HepG2 (cell line): ENCODE measurements around the gene TRIM72. TPM values are rescaled to one million over a fixed set of nuclear protein-coding genes. Genes with fewer than 3 reads are reported as not detected.

Experiments used
- BCL6 ChIP-seq: IDR thresholded peaks from 2 replicates; pipeline ENCODE4 v1.6.1; 2016; ENCODE audit warnings: missing genetic modification reagents, missing compliant biosample characterization
- GABPB1 ChIP-seq: IDR thresholded peaks from 2 replicates; pipeline ENCODE4 v1.6.1; 2016; ENCODE audit warnings: mild to moderate bottlenecking, missing genetic modification reagents, moderate library complexity, missing compliant biosample characterization
- HNRNPH1 ChIP-seq: fragments of 200-400 bp; formaldehyde crosslinking; optimal IDR thresholded peaks from 2 replicates; pipeline ENCODE3; 2017; ENCODE audit warnings: mild to moderate bottlenecking, low read depth, low read length
- NFE2 ChIP-seq: sonication (generic); formaldehyde crosslinking; IDR thresholded peaks from 2 replicates; pipeline ENCODE4 v1.4.0; 2020; ENCODE audit warnings: missing genetic modification reagents
- NFYC ChIP-seq: IDR thresholded peaks from 2 replicates; pipeline ENCODE4 v1.6.1; 2016; ENCODE audit warnings: missing genetic modification reagents, missing compliant biosample characterization
- ONECUT2 ChIP-seq: sonication (generic); formaldehyde crosslinking; IDR thresholded peaks from 2 replicates; pipeline ENCODE4 v1.4.0; 2020; ENCODE audit warnings: missing genetic modification reagents
- POLR2AphosphoS5 ChIP-seq: IDR thresholded peaks from 2 replicates; pipeline ENCODE4 v1.6.1; 2012; ENCODE audit warnings: low read depth, low read length
- RARG ChIP-seq: sonication (generic); formaldehyde crosslinking; IDR thresholded peaks from 2 replicates; pipeline ENCODE4 v1.4.0; 2020; ENCODE audit warnings: low read depth, mild to moderate bottlenecking, missing genetic modification reagents
- REXO4 ChIP-seq: sonication (generic); formaldehyde crosslinking; IDR thresholded peaks from 2 replicates; pipeline ENCODE4 v1.8.0; 2022; ENCODE audit warnings: missing genetic modification reagents, mild to moderate bottlenecking, borderline replicate concordance
- TEAD2 ChIP-seq: sonication (generic); formaldehyde crosslinking; IDR thresholded peaks from 2 replicates; pipeline ENCODE4 v1.9.0; 2021; ENCODE audit warnings: missing genetic modification reagents
- ZBTB7A ChIP-seq: sonication (generic); formaldehyde crosslinking; IDR thresholded peaks from 2 replicates; pipeline ENCODE4 v1.8.0; 2022; ENCODE audit warnings: mild to moderate bottlenecking, missing genetic modification reagents
- ZNF160 ChIP-seq: sonication (generic); formaldehyde crosslinking; IDR thresholded peaks from 2 replicates; pipeline ENCODE4 v1.8.0; 2022; ENCODE audit warnings: mild to moderate bottlenecking, inconsistent platforms, missing genetic modification reagents
- ZNF230 ChIP-seq: sonication (generic); formaldehyde crosslinking; IDR thresholded peaks from 2 replicates; pipeline ENCODE4 v1.4.0; 2020; ENCODE audit warnings: mild to moderate bottlenecking, missing genetic modification reagents
- ZNF569 ChIP-seq: sonication (generic); formaldehyde crosslinking; IDR thresholded peaks from 2 replicates; pipeline ENCODE4 v1.5.0; 2020; ENCODE audit warnings: mild to moderate bottlenecking, missing genetic modification reagents, moderate library complexity, borderline replicate concordance
- ZNF670 ChIP-seq: sonication (generic); formaldehyde crosslinking; IDR thresholded peaks from 2 replicates; pipeline ENCODE4 v1.8.0; 2022; ENCODE audit warnings: mild to moderate bottlenecking, missing genetic modification reagents, borderline replicate concordance
- ZNF672 ChIP-seq: sonication (generic); formaldehyde crosslinking; IDR thresholded peaks from 2 replicates; pipeline ENCODE4 v1.8.1; 2022; ENCODE audit warnings: missing genetic modification reagents
- polyA plus RNA-seq, 8 experiments: library from polyadenylated mRNA; depleted of rRNA in 3 of 8; stranded (reverse) in 7 of 8; unstranded in 1 of 8; fragments of >200 nt; fragmentation: Illumina TruSeq in 4 of 8; extraction: Trizol in 4 of 8; gene quantifications; 2 replicates each; pipeline versions ENCODE4 v1.2.1 to v1.2.3, GENCODE V29; 2011 to 2016; ENCODE audit warnings: low read depth in 4 of 8, missing spikeins in 1 of 8, mixed read lengths in 1 of 8; ENCODE audit not compliant: insufficient read depth in 1 of 8
- total RNA-seq, 5 experiments: library from RNA; depleted of rRNA; stranded (reverse); fragments of >200 nt; fragmentation: Illumina TruSeq; extraction: Trizol; gene quantifications; 2 replicates each; pipeline ENCODE4 v1.2.3, GENCODE V29; 2016; ENCODE audit warnings: low read depth in 1 of 5
- TF ChIP-seq, protein P1 (sequence below): sonication (generic); formaldehyde crosslinking; IDR thresholded peaks from 2 replicates; pipeline ENCODE4 v1.5.0; 2020; ENCODE audit warnings: missing genetic modification reagents
- TF ChIP-seq, protein P2 (sequence below): sonication (generic); formaldehyde crosslinking; IDR thresholded peaks from 2 replicates; pipeline ENCODE4 v1.8.1; 2023; ENCODE audit warnings: mild to moderate bottlenecking, missing genetic modification reagents, borderline replicate concordance
- TF ChIP-seq, protein P3 (sequence below): sonication (generic); formaldehyde crosslinking; IDR thresholded peaks from 2 replicates; pipeline ENCODE4 v1.9.0; 2021; ENCODE audit warnings: missing genetic modification reagents, borderline replicate concordance
- TF ChIP-seq, protein P4 (sequence below): sonication (generic); formaldehyde crosslinking; IDR thresholded peaks from 2 replicates; pipeline ENCODE4 v1.5.0; 2020; ENCODE audit warnings: missing genetic modification reagents, mild to moderate bottlenecking, borderline replicate concordance
- TF ChIP-seq, protein P5 (sequence below): sonication (generic); formaldehyde crosslinking; IDR thresholded peaks from 2 replicates; pipeline ENCODE4 v1.4.0; 2020; ENCODE audit warnings: missing genetic modification reagents
- TF ChIP-seq, protein P6 (sequence below): sonication (generic); formaldehyde crosslinking; IDR thresholded peaks from 2 replicates; pipeline ENCODE4 v1.4.0; 2020; ENCODE audit warnings: missing genetic modification reagents

The TRIM72 gene
- total and polyA plus RNA-seq, 2 of the 13 experiments (the other 11 are each of a cell fraction or from before 2014, with no cell fraction given), result not detected

DNA sequence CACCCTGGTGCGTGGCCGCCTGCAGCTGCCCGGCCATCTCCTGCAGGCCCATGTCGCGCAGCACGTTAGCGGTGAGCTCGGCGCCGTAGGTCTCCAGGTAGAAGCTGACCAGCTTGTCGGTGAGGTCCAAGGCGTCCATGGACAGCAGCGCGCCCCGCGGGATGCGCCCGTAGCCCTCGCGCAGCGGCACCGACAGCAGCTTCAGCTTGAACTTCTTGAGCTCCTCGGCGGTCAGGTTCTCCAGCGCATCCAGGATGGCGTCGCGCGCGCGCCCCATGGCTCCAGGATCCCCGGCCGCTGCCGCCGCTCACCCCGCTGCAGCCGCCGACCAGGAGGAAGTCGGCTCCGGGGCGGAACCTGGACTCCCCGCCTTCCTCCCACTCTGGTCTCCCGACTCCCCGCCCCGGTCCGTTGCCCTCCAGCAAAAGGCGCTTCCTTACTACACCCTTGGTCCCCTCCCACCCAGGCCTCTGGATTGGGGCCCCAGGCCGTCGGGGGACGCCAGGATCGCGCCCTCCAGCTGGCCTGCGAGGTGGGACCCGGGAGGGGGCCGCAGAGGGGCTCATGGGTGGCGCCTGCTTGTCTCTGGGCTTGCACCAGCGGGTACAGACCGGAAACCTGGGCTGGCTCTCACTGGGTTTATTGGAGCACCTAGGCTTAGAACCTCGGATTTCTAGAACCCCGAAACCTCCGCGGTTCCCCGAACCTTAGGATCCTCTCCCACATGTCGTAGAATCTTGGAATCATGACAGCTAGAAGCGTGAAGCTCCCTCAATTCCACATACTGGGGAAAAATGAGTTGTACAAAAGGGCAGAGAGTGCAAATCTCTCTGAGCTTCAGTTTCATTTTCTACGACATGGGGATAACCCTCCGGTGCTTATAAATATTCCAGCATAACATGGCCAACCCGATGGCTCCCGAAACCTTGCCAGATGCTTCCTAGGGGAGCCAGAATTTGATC is 11.2 kb upstream of the TRIM72 start, which contains the start of gene PYCARD (continued):
- TF ChIP-seq ZNF569 (CRISPR knock-in tag), result no peak
- TF ChIP-seq ONECUT2 (CRISPR knock-in tag), result no peak
- TF ChIP-seq ZNF672 (CRISPR knock-in tag), result no peak
- TF ChIP-seq, protein P1, sequence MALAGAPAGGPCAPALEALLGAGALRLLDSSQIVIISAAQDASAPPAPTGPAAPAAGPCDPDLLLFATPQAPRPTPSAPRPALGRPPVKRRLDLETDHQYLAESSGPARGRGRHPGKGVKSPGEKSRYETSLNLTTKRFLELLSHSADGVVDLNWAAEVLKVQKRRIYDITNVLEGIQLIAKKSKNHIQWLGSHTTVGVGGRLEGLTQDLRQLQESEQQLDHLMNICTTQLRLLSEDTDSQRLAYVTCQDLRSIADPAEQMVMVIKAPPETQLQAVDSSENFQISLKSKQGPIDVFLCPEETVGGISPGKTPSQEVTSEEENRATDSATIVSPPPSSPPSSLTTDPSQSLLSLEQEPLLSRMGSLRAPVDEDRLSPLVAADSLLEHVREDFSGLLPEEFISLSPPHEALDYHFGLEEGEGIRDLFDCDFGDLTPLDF (CRISPR knock-in tag), result no peak
- TF ChIP-seq, protein P2, sequence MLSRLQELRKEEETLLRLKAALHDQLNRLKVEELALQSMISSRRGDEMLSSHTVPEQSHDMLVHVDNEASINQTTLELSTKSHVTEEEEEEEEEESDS, result no peak
- TF ChIP-seq, protein P3, sequence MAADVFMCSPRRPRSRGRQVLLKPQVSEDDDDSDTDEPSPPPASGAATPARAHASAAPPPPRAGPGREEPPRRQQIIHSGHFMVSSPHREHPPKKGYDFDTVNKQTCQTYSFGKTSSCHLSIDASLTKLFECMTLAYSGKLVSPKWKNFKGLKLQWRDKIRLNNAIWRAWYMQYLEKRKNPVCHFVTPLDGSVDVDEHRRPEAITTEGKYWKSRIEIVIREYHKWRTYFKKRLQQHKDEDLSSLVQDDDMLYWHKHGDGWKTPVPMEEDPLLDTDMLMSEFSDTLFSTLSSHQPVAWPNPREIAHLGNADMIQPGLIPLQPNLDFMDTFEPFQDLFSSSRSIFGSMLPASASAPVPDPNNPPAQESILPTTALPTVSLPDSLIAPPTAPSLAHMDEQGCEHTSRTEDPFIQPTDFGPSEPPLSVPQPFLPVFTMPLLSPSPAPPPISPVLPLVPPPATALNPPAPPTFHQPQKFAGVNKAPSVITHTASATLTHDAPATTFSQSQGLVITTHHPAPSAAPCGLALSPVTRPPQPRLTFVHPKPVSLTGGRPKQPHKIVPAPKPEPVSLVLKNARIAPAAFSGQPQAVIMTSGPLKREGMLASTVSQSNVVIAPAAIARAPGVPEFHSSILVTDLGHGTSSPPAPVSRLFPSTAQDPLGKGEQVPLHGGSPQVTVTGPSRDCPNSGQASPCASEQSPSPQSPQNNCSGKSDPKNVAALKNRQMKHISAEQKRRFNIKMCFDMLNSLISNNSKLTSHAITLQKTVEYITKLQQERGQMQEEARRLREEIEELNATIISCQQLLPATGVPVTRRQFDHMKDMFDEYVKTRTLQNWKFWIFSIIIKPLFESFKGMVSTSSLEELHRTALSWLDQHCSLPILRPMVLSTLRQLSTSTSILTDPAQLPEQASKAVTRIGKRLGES, result no peak
- no peak for TF ChIP-seq TEAD2 (CRISPR knock-in tag)
- TF ChIP-seq POLR2AphosphoS5, result no peak
- TF ChIP-seq, protein P4, sequence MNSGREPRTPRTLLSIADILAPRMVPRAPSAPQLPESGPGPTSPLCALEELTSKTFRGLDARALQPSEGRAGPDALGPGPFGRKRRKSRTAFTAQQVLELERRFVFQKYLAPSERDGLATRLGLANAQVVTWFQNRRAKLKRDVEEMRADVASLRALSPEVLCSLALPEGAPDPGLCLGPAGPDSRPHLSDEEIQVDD (CRISPR knock-in tag), result peak; percentile 18; the same call in 1 of the 2 replicates
- TF ChIP-seq, protein P5, sequence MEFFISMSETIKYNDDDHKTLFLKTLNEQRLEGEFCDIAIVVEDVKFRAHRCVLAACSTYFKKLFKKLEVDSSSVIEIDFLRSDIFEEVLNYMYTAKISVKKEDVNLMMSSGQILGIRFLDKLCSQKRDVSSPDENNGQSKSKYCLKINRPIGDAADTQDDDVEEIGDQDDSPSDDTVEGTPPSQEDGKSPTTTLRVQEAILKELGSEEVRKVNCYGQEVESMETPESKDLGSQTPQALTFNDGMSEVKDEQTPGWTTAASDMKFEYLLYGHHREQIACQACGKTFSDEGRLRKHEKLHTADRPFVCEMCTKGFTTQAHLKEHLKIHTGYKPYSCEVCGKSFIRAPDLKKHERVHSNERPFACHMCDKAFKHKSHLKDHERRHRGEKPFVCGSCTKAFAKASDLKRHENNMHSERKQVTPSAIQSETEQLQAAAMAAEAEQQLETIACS (CRISPR knock-in tag), result 0 out of 2 replicates have a peak, but pooled peaks have one; percentile 36
- peak; percentile 59; the same call in 1 of the 2 replicates for TF ChIP-seq GABPB1 (CRISPR knock-in tag)
- TF ChIP-seq NFE2, result no peak
- TF ChIP-seq, protein P6, sequence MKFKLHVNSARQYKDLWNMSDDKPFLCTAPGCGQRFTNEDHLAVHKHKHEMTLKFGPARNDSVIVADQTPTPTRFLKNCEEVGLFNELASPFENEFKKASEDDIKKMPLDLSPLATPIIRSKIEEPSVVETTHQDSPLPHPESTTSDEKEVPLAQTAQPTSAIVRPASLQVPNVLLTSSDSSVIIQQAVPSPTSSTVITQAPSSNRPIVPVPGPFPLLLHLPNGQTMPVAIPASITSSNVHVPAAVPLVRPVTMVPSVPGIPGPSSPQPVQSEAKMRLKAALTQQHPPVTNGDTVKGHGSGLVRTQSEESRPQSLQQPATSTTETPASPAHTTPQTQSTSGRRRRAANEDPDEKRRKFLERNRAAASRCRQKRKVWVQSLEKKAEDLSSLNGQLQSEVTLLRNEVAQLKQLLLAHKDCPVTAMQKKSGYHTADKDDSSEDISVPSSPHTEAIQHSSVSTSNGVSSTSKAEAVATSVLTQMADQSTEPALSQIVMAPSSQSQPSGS (CRISPR knock-in tag), result no peak
- TF ChIP-seq RARG, result no peak
- TF ChIP-seq NFYC, result no peak
- TF ChIP-seq ZNF160 (CRISPR knock-in tag), result no peak
- TF ChIP-seq ZNF670, result no peak; the same call in 1 of the 2 replicates
- no peak for TF ChIP-seq ZBTB7A (CRISPR knock-in tag)
- TF ChIP-seq ZNF230 (CRISPR knock-in tag), result no peak
- no peak for TF ChIP-seq BCL6
- no peak for TF ChIP-seq HNRNPH1
- TF ChIP-seq REXO4 (CRISPR knock-in tag), result no peak
